ENCODE measurements around the gene WFIKKN2. TPM values are rescaled to one million over a fixed set of nuclear protein-coding genes. Genes with fewer than 3 reads are reported as not detected.

Gene WFIKKN2
- total RNA-seq, 1 experiment from 2014 or later: not detected

- BruUV-seq (replicated peaks): no TSS peak
- H4K20me1 ChIP-seq (ENCODE audit: low read length): no peaks in the 10 kb centered on the region
- TF ChIP-seq CTCF (conservative IDR thresholded peaks at IDR 0.05; ENCODE audit: low read depth, low read length) (no peak), EZH2 (IDR thresholded peaks at IDR 0.05; ENCODE audit: low read length, unreplicated experiment) (no peak), EZH2phosphoT487 (IDR thresholded peaks at IDR 0.05; ENCODE audit: borderline replicate concordance, low read length) (no peak)
- H3K9me2 ChIP-seq (replicated peaks; ENCODE audit: low read length): no peaks in the 10 kb centered on the region
- intact Hi-C loops (cut with micrococcal nuclease): no loop called here
- no peak for ATAC-seq
- H3K36me3 ChIP-seq (ENCODE audit: low read depth, low read length): no peaks in the 10 kb centered on the region
- H3K27me3 ChIP-seq (ENCODE audit: low read length): no peaks in the 10 kb centered on the region
- H3K4me2 ChIP-seq (ENCODE audit: low read length): no peak overlapping the region
- H3K9ac ChIP-seq (ENCODE audit: low read length): no peak overlapping the region
- no peak overlapping the region for H3K4me3 ChIP-seq (ENCODE audit: low read length)
- no peaks in the 10 kb centered on the region for H3F3A ChIP-seq (ENCODE audit: low read length, unreplicated experiment)
- H2AFZ ChIP-seq (ENCODE audit: low read length): no peak overlapping the region
- H3K4me1 ChIP-seq (ENCODE audit: insufficient read depth, low read length): peaks cover 2% of the 10 kb centered on the region; the same call in 1 of the 2 replicates
- no peak for DNase-seq
- H3K79me2 ChIP-seq (ENCODE audit: low read length): no peaks in the 10 kb centered on the region
- no peak overlapping the region for H3K27ac ChIP-seq (ENCODE audit: low read length)
- H3K9me3 ChIP-seq (ENCODE audit: low read length): no peaks in the 10 kb centered on the region
- POLR2A ChIA-PET (ENCODE audit: unreplicated experiment): no interaction called here
- CTCF ChIA-PET: no interaction called here
Measured at GRCh38 chr17:50837286-50837979, 2.0 kb downstream of the WFIKKN2 start.

GRCh38 chr17:50837980-50838954, 2.9 kb downstream of the WFIKKN2 start:
- POLR2A ChIA-PET (ENCODE audit: unreplicated experiment): no interaction called here
- Histone ChIP-seq H3K9me2 (replicated peaks; ENCODE audit: low read length) (no peaks in the 10 kb centered on the region), H3K9me3 (ENCODE audit: low read length) (no peaks in the 10 kb centered on the region), H3K4me2 (ENCODE audit: low read length) (no peak overlapping the region), H3F3A (ENCODE audit: low read length, unreplicated experiment) (no peaks in the 10 kb centered on the region), H3K4me3 (ENCODE audit: low read length) (no peak overlapping the region), H3K27ac (ENCODE audit: low read length) (no peak overlapping the region), H3K79me2 (ENCODE audit: low read length) (no peaks in the 10 kb centered on the region), H3K36me3 (ENCODE audit: low read depth, low read length) (no peaks in the 10 kb centered on the region), H3K9ac (ENCODE audit: low read length) (no peak overlapping the region), H2AFZ (ENCODE audit: low read length) (no peak overlapping the region), H4K20me1 (ENCODE audit: low read length) (no peaks in the 10 kb centered on the region), H3K27me3 (ENCODE audit: low read length) (no peaks in the 10 kb centered on the region), H3K4me1 (ENCODE audit: insufficient read depth, low read length) (peaks cover 5% of the 10 kb centered on the region; the same call in 1 of the 2 replicates)
- BruUV-seq (replicated peaks): no TSS peak
- DNase-seq (no peak), ATAC-seq (no peak)
- TF ChIP-seq EZH2phosphoT487 (IDR thresholded peaks at IDR 0.05; ENCODE audit: borderline replicate concordance, low read length): no peak
- no peak for TF ChIP-seq EZH2 (IDR thresholded peaks at IDR 0.05; ENCODE audit: low read length, unreplicated experiment)
- no peak for TF ChIP-seq CTCF (conservative IDR thresholded peaks at IDR 0.05; ENCODE audit: low read depth, low read length)
- intact Hi-C loops (cut with micrococcal nuclease): no loop called here
- CTCF ChIA-PET: interaction anchor here (0.6 kb wide), 1 partner anchor 140 kb away, joined by 4 read pairs; no protein-coding TSS in a partner anchor

Measured in PC-3 (cell line).